HepG2 (cell line): ENCODE results near the gene FIZ1. TPM values are rescaled to one million over a fixed set of nuclear protein-coding genes. Genes with fewer than 3 reads are reported as not detected.
A peak's percentile ranks its signal among the peaks of the same experiment; 100 is the strongest.

Experiments used
- ASH2L ChIP-seq: fragments of 300-600, 200-600 bp; sonication (generic); IDR thresholded peaks from 2 replicates; pipeline ENCODE4 v1.7.0; 2017; ENCODE audit warnings: low read depth, mild to moderate bottlenecking, moderate library complexity, mixed read lengths, low read length; ENCODE audit not compliant: insufficient read length
- FOXK2 ChIP-seq: fragments of 450-650 bp; IDR thresholded peaks from 2 replicates; pipeline ENCODE4 v1.6.1; 2016
- HCFC1 ChIP-seq: fragments of 150-350 bp; IDR thresholded peaks from 2 replicates; pipeline ENCODE4 v1.6.1; 2014; ENCODE audit warnings: low read depth, low read length
- JUND ChIP-seq: sonication (generic); formaldehyde crosslinking; IDR thresholded peaks from 2 replicates; pipeline ENCODE4 v1.8.0; 2022; ENCODE audit warnings: mild to moderate bottlenecking, missing genetic modification reagents
- MTF1 ChIP-seq: sonication (generic); formaldehyde crosslinking; IDR thresholded peaks from 2 replicates; pipeline ENCODE4 v1.5.0; 2020; ENCODE audit warnings: missing genetic modification reagents
- NCOA1 ChIP-seq: sonication (generic); formaldehyde crosslinking; IDR thresholded peaks from 2 replicates; pipeline ENCODE4 v1.9.0; 2021; ENCODE audit warnings: missing genetic modification reagents
- NFE2 ChIP-seq: sonication (generic); formaldehyde crosslinking; IDR thresholded peaks from 2 replicates; pipeline ENCODE4 v1.4.0; 2020; ENCODE audit warnings: missing genetic modification reagents
- NFYC ChIP-seq: IDR thresholded peaks from 2 replicates; pipeline ENCODE4 v1.6.1; 2016; ENCODE audit warnings: missing genetic modification reagents, missing compliant biosample characterization
- ONECUT2 ChIP-seq: sonication (generic); formaldehyde crosslinking; IDR thresholded peaks from 2 replicates; pipeline ENCODE4 v1.4.0; 2020; ENCODE audit warnings: missing genetic modification reagents
- SIX4 ChIP-seq: sonication (generic); formaldehyde crosslinking; IDR thresholded peaks from 2 replicates; pipeline ENCODE4 v1.4.0; 2020; ENCODE audit warnings: missing genetic modification reagents
- TEAD3 ChIP-seq: optimal IDR thresholded peaks from 2 replicates; pipeline ENCODE3; 2016; ENCODE audit warnings: borderline replicate concordance
- TSC22D2 ChIP-seq: sonication (generic); formaldehyde crosslinking; IDR thresholded peaks from 2 replicates; pipeline ENCODE4 v1.5.1; 2020; ENCODE audit warnings: missing genetic modification reagents, mild to moderate bottlenecking, borderline replicate concordance
- ZFP37 ChIP-seq: sonication (generic); formaldehyde crosslinking; IDR thresholded peaks from 2 replicates; pipeline ENCODE4 v1.4.0; 2020; ENCODE audit warnings: missing genetic modification reagents, borderline replicate concordance
- ZNF101 ChIP-seq: sonication (generic); formaldehyde crosslinking; IDR thresholded peaks from 2 replicates; pipeline ENCODE4 v1.4.0; 2020; ENCODE audit warnings: mild to moderate bottlenecking, low read depth, missing genetic modification reagents, borderline replicate concordance
- ZNF235 ChIP-seq: sonication (generic); formaldehyde crosslinking; IDR thresholded peaks from 2 replicates; pipeline ENCODE4 v1.8.1; 2023; ENCODE audit warnings: mild to moderate bottlenecking, missing genetic modification reagents, borderline replicate concordance
- ZNF329 ChIP-seq: sonication (generic); formaldehyde crosslinking; IDR thresholded peaks from 2 replicates; pipeline ENCODE4 v1.9.0; 2021; ENCODE audit warnings: low read depth, mild to moderate bottlenecking, missing genetic modification reagents
- ZNF598 ChIP-seq: sonication (generic); formaldehyde crosslinking; IDR thresholded peaks from 2 replicates; pipeline ENCODE4 v1.5.1; 2020; ENCODE audit warnings: mild to moderate bottlenecking, missing genetic modification reagents, borderline replicate concordance
- ZNF841 ChIP-seq: sonication (generic); formaldehyde crosslinking; IDR thresholded peaks from 2 replicates; pipeline ENCODE4 v1.8.1; 2023; ENCODE audit warnings: missing genetic modification reagents, borderline replicate concordance
- polyA plus RNA-seq, 8 experiments: library from polyadenylated mRNA; depleted of rRNA in 3 of 8; stranded (reverse) in 7 of 8; unstranded in 1 of 8; fragments of >200 nt; fragmentation: Illumina TruSeq in 4 of 8; extraction: Trizol in 4 of 8; gene quantifications; 2 replicates each; pipeline versions ENCODE4 v1.2.1 to v1.2.3, GENCODE V29; 2011 to 2016; ENCODE audit warnings: low read depth in 4 of 8, missing spikeins in 1 of 8, mixed read lengths in 1 of 8; ENCODE audit not compliant: insufficient read depth in 1 of 8
- total RNA-seq, 5 experiments: library from RNA; depleted of rRNA; stranded (reverse); fragments of >200 nt; fragmentation: Illumina TruSeq; extraction: Trizol; gene quantifications; 2 replicates each; pipeline ENCODE4 v1.2.3, GENCODE V29; 2016; ENCODE audit warnings: low read depth in 1 of 5
- TF ChIP-seq, protein P1 (sequence below), 2 experiments: IDR thresholded peaks; 2 replicates each; pipeline ENCODE4 v1.6.1; 2011 to 2012; ENCODE audit warnings: low read length in 2 of 2, borderline replicate concordance in 1 of 2, low read depth in 1 of 2, mild to moderate bottlenecking in 1 of 2, moderate library complexity in 1 of 2
- TF ChIP-seq, protein P2 (sequence below): sonication (generic); formaldehyde crosslinking; conservative IDR thresholded peaks from 2 replicates; pipeline ENCODE4 v1.5.0; 2020; ENCODE audit warnings: missing genetic modification reagents
- TF ChIP-seq, protein P3 (sequence below): sonication (generic); formaldehyde crosslinking; IDR thresholded peaks from 2 replicates; pipeline ENCODE4 v1.4.0; 2020; ENCODE audit warnings: mild to moderate bottlenecking, missing genetic modification reagents
- TF ChIP-seq, protein P4 (sequence below): sonication (generic); formaldehyde crosslinking; IDR thresholded peaks from 2 replicates; pipeline ENCODE4 v1.9.0; 2021; ENCODE audit warnings: missing genetic modification reagents, borderline replicate concordance

FIZ1 gene
- total and polyA plus RNA-seq, 2 of the 13 experiments (the other 11 are each of a cell fraction or from before 2014, with no cell fraction given) = 3.6 to 5.9 TPM

DNA sequence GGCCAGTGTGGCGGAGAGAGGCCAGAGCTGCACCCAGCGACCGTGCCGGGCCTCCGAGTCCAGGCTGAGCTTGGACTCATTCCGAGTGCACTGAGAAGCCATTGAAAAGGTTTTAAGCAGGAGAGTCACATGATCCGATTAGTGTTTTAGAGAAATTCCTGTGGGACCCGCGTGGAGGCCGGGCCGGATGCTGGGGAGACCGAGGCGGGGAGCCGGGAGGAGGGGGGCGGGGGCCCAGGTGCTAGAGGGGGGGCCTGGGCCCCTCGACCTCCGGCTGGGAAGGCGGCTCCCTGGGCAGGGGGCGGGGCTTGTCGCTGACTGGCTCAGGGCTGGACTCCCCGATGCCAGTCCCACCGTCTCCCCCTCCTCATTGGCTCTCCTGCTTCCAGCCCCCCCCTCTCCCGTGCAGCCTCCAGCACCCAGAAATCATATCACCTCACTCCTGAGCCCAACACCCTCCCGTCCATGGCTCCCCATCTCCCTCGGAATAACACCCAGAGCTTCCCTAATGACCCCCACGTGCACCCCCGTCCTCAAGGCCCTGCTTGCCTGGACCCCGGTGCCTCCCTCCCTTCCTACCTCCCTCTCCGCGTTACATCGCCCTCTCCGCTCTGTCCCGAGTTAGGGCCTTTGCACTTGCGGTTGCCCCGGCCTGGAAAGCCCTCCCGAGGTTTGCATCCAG, 13.5 kb downstream of the FIZ1 start (continued):
- TF ChIP-seq, protein P1, sequence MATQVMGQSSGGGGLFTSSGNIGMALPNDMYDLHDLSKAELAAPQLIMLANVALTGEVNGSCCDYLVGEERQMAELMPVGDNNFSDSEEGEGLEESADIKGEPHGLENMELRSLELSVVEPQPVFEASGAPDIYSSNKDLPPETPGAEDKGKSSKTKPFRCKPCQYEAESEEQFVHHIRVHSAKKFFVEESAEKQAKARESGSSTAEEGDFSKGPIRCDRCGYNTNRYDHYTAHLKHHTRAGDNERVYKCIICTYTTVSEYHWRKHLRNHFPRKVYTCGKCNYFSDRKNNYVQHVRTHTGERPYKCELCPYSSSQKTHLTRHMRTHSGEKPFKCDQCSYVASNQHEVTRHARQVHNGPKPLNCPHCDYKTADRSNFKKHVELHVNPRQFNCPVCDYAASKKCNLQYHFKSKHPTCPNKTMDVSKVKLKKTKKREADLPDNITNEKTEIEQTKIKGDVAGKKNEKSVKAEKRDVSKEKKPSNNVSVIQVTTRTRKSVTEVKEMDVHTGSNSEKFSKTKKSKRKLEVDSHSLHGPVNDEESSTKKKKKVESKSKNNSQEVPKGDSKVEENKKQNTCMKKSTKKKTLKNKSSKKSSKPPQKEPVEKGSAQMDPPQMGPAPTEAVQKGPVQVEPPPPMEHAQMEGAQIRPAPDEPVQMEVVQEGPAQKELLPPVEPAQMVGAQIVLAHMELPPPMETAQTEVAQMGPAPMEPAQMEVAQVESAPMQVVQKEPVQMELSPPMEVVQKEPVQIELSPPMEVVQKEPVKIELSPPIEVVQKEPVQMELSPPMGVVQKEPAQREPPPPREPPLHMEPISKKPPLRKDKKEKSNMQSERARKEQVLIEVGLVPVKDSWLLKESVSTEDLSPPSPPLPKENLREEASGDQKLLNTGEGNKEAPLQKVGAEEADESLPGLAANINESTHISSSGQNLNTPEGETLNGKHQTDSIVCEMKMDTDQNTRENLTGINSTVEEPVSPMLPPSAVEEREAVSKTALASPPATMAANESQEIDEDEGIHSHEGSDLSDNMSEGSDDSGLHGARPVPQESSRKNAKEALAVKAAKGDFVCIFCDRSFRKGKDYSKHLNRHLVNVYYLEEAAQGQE (IDR thresholded peaks at IDR 0.05; ENCODE audit: borderline replicate concordance in 1 of 2, low read depth in 1 of 2, low read length in 2 of 2) = no peak
- peak; percentile 29 for TF ChIP-seq TEAD3 (CRISPR knock-in tag)
- no peak for TF ChIP-seq TSC22D2 (CRISPR knock-in tag)
- TF ChIP-seq, protein P2, sequence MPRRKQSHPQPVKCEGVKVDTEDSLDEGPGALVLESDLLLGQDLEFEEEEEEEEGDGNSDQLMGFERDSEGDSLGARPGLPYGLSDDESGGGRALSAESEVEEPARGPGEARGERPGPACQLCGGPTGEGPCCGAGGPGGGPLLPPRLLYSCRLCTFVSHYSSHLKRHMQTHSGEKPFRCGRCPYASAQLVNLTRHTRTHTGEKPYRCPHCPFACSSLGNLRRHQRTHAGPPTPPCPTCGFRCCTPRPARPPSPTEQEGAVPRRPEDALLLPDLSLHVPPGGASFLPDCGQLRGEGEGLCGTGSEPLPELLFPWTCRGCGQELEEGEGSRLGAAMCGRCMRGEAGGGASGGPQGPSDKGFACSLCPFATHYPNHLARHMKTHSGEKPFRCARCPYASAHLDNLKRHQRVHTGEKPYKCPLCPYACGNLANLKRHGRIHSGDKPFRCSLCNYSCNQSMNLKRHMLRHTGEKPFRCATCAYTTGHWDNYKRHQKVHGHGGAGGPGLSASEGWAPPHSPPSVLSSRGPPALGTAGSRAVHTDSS (CRISPR knock-in tag) = no peak
- peak; percentile 81 for TF ChIP-seq NFYC (CRISPR knock-in tag)
- no peak for TF ChIP-seq NCOA1
- TF ChIP-seq ZNF235 (CRISPR knock-in tag) = no peak
- TF ChIP-seq MTF1 (CRISPR knock-in tag) = no peak
- no peak for TF ChIP-seq ZFP37
- TF ChIP-seq ONECUT2 (CRISPR knock-in tag) = no peak
- peak; percentile 31 for TF ChIP-seq ASH2L
- TF ChIP-seq ZNF598 (CRISPR knock-in tag) = no peak
- no peak for TF ChIP-seq ZNF101 (CRISPR knock-in tag)
- TF ChIP-seq ZNF329 (CRISPR knock-in tag) = no peak
- TF ChIP-seq, protein P3, sequence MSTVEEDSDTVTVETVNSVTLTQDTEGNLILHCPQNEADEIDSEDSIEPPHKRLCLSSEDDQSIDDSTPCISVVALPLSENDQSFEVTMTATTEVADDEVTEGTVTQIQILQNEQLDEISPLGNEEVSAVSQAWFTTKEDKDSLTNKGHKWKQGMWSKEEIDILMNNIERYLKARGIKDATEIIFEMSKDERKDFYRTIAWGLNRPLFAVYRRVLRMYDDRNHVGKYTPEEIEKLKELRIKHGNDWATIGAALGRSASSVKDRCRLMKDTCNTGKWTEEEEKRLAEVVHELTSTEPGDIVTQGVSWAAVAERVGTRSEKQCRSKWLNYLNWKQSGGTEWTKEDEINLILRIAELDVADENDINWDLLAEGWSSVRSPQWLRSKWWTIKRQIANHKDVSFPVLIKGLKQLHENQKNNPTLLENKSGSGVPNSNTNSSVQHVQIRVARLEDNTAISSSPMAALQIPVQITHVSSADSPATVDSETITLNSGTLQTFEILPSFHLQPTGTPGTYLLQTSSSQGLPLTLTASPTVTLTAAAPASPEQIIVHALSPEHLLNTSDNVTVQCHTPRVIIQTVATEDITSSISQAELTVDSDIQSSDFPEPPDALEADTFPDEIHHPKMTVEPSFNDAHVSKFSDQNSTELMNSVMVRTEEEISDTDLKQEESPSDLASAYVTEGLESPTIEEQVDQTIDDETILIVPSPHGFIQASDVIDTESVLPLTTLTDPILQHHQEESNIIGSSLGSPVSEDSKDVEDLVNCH (CRISPR knock-in tag) = no peak
- TF ChIP-seq, protein P4, sequence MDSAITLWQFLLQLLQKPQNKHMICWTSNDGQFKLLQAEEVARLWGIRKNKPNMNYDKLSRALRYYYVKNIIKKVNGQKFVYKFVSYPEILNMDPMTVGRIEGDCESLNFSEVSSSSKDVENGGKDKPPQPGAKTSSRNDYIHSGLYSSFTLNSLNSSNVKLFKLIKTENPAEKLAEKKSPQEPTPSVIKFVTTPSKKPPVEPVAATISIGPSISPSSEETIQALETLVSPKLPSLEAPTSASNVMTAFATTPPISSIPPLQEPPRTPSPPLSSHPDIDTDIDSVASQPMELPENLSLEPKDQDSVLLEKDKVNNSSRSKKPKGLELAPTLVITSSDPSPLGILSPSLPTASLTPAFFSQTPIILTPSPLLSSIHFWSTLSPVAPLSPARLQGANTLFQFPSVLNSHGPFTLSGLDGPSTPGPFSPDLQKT (CRISPR knock-in tag) = no peak
- TF ChIP-seq ZNF841 (CRISPR knock-in tag) = no peak
- TF ChIP-seq NFE2 (CRISPR knock-in tag) = no peak
- no peak for TF ChIP-seq JUND (CRISPR knock-in tag)
- no peak for TF ChIP-seq HCFC1
- no peak for TF ChIP-seq FOXK2
- no peak for TF ChIP-seq SIX4 (CRISPR knock-in tag)
